HG02973 (cell line): ENCODE measurements around the gene COL11A1.
"Not testable (repeated sequence)": the region's sequence is repeated elsewhere in the genome, so short reads cannot be mapped to it uniquely, and the experiment has no call there.

Experiments used
- ATAC-seq: cut with Tn5 transposase; IDR thresholded peaks from one replicate; pipeline ENCODE4 v1.9.1; 2021; ENCODE audit warnings: moderate library complexity; ENCODE audit not compliant: unreplicated experiment

Gene COL11A1

GRCh38 chr1:103108376-103109150 lies at the start of gene COL11A1:
Gene COL11A1 (minus strand): TSS chr1:103108522. CDS start chr1:103108178, 344 bp downstream.
- ATAC-seq, result no peak

DNA sequence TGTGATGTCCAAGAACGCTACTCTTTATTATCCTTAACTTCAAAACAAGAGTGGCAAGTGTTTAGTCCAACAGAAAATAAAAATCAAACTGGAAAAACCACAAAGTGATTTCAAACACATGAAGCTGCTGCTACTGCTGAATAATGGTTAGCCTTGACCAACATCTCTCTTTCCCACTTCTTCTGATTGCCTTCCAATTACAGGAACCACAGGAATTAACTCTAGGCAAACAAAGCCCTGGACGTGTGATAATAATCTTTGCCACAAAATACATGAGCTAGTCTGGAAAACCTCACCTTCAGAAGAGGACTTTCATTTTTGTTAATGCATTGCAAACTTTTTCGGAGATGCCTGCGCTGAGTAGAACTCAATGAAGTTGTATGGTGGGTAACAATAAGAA lies 48.6 kb upstream of the COL11A1 start:
- ATAC-seq, result no peak

DNA sequence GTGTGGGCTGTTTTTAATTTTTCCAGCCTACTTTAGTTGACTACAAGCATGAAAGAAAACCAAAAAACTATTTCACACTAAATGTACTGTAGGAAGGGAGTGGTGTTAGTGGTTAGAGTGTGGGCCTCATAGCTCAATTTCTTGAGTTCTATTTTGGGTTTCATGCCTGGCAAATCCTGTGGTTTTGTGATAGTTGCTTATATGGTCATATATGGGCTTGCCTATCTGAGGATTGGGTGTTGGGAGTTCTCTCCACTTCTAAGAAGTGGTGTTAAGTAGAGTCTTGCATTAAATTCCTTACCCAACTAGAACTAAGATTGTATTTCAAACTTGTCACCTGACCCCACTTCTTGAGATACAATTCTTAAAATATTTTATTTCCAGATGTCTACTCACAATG lies 37.8 kb upstream of the COL11A1 start:
- ATAC-seq, result no peak

GRCh38 chr1:103145449-103145848 lies 37.1 kb upstream of the COL11A1 start:
- no peak for ATAC-seq

- no peak for ATAC-seq
Observed at GRCh38 chr1:103144681-103145080, 36.4 kb upstream of the COL11A1 start.

- no peak for ATAC-seq
Observed at GRCh38 chr1:103142461-103142860, 34.1 kb upstream of the COL11A1 start.

GRCh38 chr1:103129796-103130195 lies 21.5 kb upstream of the COL11A1 start:
- no peak for ATAC-seq

GRCh38 chr1:103129255-103129654 lies 20.9 kb upstream of the COL11A1 start:
- ATAC-seq, result no peak

GRCh38 chr1:103128256-103128655 lies 19.9 kb upstream of the COL11A1 start:
- not testable (repeated sequence) for ATAC-seq

DNA sequence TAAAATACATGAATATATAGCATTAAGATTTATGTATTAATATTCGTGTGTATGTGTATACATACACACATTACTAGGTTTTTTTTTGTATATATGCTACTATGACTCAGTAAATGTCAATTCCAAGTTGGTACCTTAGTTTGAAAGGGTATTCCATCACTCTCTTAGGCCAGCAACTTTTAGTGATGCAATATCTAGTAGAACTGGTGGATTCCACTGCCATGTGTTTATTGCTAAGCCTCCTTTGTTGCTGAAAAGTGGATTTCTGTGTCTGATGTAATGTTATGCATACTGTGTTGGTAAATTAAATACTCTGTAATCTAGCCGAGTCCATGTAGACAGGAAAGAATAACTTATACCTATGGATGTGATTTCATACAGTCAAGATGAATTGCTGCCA lies 16.9 kb upstream of the COL11A1 start:
- no peak for ATAC-seq

DNA sequence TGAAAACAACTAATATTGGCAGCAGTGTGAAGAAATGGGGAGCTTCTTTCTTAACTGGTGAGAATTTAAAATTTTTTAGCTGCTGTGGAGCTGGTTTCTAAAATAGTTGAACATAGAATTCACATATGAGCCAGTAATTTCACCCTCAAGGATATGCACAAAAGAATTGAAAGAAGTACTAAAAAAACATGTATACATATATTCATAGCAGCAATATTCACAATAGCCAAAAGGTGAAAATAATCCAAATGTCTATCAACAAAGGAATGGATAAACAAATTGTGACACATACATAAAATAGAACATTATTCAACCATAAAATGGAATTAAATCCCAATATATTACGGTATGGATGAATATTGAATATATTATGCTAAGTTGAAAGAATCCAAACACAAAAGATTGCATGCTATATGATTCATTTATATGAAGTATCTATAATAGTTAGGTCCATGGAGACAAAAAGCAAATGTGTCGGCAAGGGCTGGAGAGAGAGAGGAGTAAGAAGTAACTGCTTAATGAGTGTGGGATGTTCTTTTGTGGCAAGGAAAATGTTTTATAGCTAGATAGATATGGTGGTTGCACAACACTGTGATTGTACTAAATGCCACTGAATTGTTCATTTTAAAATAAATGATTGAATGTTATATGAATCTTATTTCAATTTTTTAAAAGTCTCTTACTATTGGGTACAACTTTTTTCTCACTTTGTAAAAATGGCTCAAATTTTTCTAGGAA lies 14.8 kb upstream of the COL11A1 start:
- ATAC-seq, result no peak

- ATAC-seq, result no peak
Observed at GRCh38 chr1:103120981-103121380, 12.7 kb upstream of the COL11A1 start.

DNA sequence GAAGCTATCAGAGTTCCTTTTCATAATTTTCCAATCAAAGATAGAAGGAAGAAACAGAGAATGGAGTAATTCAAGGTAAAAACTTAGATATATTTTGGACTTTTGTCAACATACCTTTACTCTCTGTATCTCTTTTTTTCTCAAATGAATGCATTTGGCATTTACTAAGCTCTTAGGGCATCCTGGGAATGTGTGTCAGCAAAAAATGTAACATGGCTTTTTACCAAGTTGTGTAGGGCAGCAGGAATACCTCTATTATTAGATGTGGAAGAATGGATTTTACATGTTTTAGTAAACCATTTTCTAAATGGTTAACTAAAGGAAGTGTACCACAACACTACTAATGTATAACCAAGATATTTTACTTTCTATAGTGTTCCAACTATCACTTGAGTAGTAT lies 4.2 kb upstream of the COL11A1 start:
- no peak for ATAC-seq

GRCh38 chr1:103111926-103112325 lies 3.6 kb upstream of the COL11A1 start:
- no peak for ATAC-seq

- ATAC-seq, result no peak
Observed at GRCh38 chr1:103110701-103111100, 2.4 kb upstream of the COL11A1 start.

GRCh38 chr1:103109311-103109920 lies 1.1 kb upstream of the COL11A1 start:
- no peak for ATAC-seq

DNA sequence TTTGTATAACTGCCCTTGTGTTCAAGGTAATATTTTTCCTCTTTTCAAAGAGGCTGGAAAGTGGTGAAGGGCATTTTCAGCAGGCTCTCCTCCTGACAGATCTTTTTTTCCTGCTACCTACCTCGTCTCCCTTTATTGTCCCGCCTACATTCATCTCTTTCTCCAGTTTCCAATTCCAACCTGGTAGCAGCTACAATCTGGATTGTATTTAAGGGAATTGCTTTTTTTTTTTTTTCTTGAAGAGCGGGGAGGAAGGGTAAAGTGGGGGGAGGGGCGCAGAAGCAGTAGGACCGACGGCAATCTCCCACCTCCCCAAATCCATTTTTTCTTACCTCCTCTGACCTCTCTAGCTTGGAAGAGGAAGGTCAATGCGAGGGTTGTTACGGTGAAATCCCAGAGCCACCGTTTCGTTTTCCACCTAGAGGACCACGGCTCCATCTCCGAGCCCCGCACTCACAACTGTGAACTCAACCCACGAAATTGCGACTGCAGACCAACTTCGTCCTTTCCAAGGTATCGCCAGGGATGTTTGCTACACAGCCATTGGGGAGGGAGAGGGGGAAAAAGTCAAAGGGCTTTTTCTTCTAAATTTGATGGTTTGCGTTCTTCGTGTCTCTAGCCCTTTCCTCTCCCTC lies 464 bp downstream of the COL11A1 start:
- ATAC-seq, result no peak

- ATAC-seq, result peak; percentile 76
Observed at GRCh38 chr1:103106426-103107341, 1.6 kb downstream of the COL11A1 start.

DNA sequence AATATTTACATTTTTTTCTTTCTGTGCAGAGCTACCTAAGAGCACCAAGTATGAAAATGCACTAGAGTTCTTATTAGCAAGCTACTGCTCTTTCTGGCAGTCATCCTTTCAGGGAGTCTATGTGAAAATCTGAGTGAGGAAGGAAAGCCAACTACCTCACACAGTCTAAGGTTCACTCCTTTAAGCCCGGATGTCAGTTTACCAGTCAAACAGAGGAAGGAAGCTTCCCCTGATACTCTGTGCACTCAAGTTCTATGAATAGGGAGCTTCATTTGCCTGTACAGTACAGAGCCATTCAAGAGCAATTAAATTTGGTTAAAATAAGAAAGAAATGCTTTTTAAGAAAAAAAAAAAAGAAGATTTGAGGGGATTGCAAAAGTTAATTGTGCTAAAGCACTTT lies 6.9 kb downstream of the COL11A1 start:
- ATAC-seq, result no peak

- no peak for ATAC-seq
Observed at GRCh38 chr1:103089221-103089620, 19.1 kb downstream of the COL11A1 start.
